GM21529 (cell line): Measurements from ENCODE around the gene CPLANE2.
"Not testable (repeated sequence)": the region's sequence is repeated elsewhere in the genome, so short reads cannot be mapped to it uniquely, and the experiment has no call there.

Source experiments
- ATAC-seq: cut with Tn5 transposase; IDR thresholded peaks from one replicate; pipeline ENCODE4 v1.9.1; 2021; ENCODE audit not compliant: unreplicated experiment

The CPLANE2 gene

GRCh38 chr1:16231331-16232315 is 5.4 kb downstream of the CPLANE2 start:
- ATAC-seq: no peak

GRCh38 chr1:16230744-16231143 is 6.2 kb downstream of the CPLANE2 start:
- no peak for ATAC-seq

GRCh38 chr1:16229976-16230740 is 6.8 kb downstream of the CPLANE2 start:
- no peak for ATAC-seq

GRCh38 chr1:16226490-16227179 is 10.3 kb downstream of the CPLANE2 start:
- no peak for ATAC-seq

- ATAC-seq: no peak
These were observed 10.9 kb downstream of the CPLANE2 start for GRCh38 chr1:16226129-16226489.

GRCh38 chr1:16224472-16224871 is 12.5 kb downstream of the CPLANE2 start:
- ATAC-seq: no peak

- not testable (repeated sequence) for ATAC-seq
These were observed 14.3 kb downstream of the CPLANE2 start for GRCh38 chr1:16222716-16223115.

GRCh38 chr1:16221499-16221898 is 15.5 kb downstream of the CPLANE2 start:
- no peak for ATAC-seq

- ATAC-seq: no peak
These were observed 16.9 kb downstream of the CPLANE2 start for GRCh38 chr1:16219968-16220500.

- ATAC-seq: no peak
These were observed 18.3 kb downstream of the CPLANE2 start for GRCh38 chr1:16218674-16219071.

- no peak for ATAC-seq
These were observed 18.8 kb downstream of the CPLANE2 start for GRCh38 chr1:16218014-16218673.

GRCh38 chr1:16217061-16217785 is 19.8 kb downstream of the CPLANE2 start:
- ATAC-seq: peak; percentile 96

GRCh38 chr1:16215882-16216753 is 20.9 kb downstream of the CPLANE2 start:
- no peak for ATAC-seq

GRCh38 chr1:16215240-16215639 is 21.7 kb downstream of the CPLANE2 start:
- not testable (repeated sequence) for ATAC-seq

GRCh38 chr1:16213544-16213943 is 23.4 kb downstream of the CPLANE2 start:
- ATAC-seq: not testable (repeated sequence)

GRCh38 chr1:16213013-16213412 is 24.0 kb downstream of the CPLANE2 start:
- ATAC-seq: no peak

- no peak for ATAC-seq
These were observed 24.6 kb downstream of the CPLANE2 start, which contains the start of gene ARHGEF19 for GRCh38 chr1:16212251-16212961. ARHGEF19 (minus strand) TSS chr1:16212652; CDS start chr1:16209054, 3,598 bp downstream.

GRCh38 chr1:16211824-16212223 is 25.2 kb downstream of the CPLANE2 start:
- no peak for ATAC-seq
